Right ventricle myocardium superior (tissue), 1 donor: ENCODE measurements around the gene COQ3. TPM values are rescaled to one million over a fixed set of nuclear protein-coding genes. Genes with fewer than 3 reads are reported as not detected.
"Not testable (repeated sequence)": the region's sequence is repeated elsewhere in the genome, so short reads cannot be mapped to it uniquely, and the experiment has no call there.

Experiments
- ATAC-seq: fragments of 200-7000 bp; cut with Tn5 transposase; one replicate; pipeline ENCODE4 v1.9.1; 2020; ENCODE audit warnings: mild to moderate bottlenecking; ENCODE audit not compliant: poor library complexity
- DNase-seq: peaks from one replicate; pipeline ENCODE4 v3.0.0-alpha.2; 2020
- intact Hi-C: fragments of 100-400 bp; cut with DNase I; formaldehyde crosslinking; loops from one replicate; pipeline ENCODE4 v1.11.2; 2022
- total RNA-seq: library from RNA; stranded (reverse); fragmentation: NEBNext Ultra II Directional; extraction: Animal tissue kit (Norgen Biotek cat#: 25700); gene quantifications from one replicate; pipeline ENCODE4 v1.2.1, GENCODE V29; 2021
- donor health status: DM: no; HTN: yes; CAD: no; lungs with severe emphysema.

COQ3 gene
- total RNA-seq, 1 donor from 2014 or later = 39.7 TPM

- intact Hi-C loops = no loop called here
- no peak for ATAC-seq
- DNase-seq = no peak
Observed at GRCh38 chr6:99345164-99345563, 48.8 kb downstream of the COQ3 start.

- intact Hi-C loops = no loop called here
- DNase-seq (no peak), ATAC-seq (no peak)
Observed at GRCh38 chr6:99344289-99344688, 49.7 kb downstream of the COQ3 start.

- intact Hi-C loops = no loop called here
- no peak for DNase-seq
- no peak for ATAC-seq
Observed at GRCh38 chr6:99341862-99342455, 52.0 kb downstream of the COQ3 start.

DNA sequence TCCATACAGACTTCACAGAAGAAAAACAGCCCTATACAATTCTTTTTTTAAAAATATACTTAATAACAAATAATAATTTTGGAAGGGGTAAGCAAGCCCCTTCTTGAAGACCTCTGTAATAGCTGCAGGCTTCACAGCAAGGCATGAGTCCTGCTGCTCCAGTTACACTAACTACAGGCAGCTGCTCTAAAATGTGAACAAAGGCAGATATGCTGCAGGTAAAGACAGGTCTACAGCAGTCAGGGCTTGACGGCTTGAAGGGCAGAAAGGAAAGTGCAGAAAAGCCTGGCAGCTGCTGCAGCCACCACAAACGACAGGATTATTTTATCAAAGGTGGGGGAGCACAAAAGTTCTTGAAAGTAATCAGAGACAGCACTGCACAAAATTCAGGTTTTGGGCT, 55.8 kb downstream of the COQ3 start:
- DNase-seq (no peak), ATAC-seq (no peak)
- intact Hi-C loops = no loop called here

DNA sequence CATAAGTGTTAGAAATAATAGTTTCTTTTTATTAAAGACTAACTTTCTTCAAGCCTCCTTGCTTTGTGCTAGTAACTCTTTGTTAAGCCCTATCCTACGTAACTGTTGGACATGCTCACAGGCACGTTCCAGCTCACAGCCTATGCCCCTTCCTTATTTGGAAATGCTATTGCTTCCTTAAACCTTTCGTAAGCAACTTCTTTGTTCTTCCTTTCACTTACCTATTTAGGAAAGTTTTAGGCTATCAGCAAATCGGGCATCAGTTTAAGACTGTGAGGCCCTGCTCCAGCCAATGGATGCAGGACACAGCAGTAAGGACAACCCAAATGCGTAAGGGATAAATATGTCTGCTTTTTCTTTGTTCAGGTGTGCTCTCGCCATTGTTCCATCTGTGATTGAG, 58.7 kb downstream of the COQ3 start:
- DNase-seq, ATAC-seq, intact Hi-C loops: not testable (repeated sequence)

- DNase-seq (no peak), ATAC-seq (no peak)
- intact Hi-C loops = no loop called here
Observed at GRCh38 chr6:99334526-99335127, 59.4 kb downstream of the COQ3 start.

DNA sequence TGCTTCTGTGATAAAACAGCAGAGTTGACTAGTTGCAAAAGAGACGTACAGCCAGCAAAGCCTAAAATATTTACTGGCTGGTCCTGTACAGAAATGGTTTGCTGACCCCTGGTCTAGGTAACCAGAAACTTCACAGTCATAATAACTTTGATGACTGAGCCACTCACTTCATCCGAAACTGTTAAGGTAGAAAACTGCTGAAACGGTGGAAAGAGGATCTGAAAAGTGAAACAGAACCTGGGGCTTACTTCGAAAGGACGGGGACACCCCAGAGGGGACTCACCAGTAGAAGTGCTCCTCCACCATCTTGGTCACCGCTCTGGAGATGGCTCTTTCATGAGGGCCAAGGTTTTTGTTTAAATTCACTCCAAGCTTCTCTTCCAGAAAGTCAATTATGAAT, 60.9 kb downstream of the COQ3 start:
- DNase-seq (no peak), ATAC-seq (no peak)
- intact Hi-C loops = no loop called here

DNA sequence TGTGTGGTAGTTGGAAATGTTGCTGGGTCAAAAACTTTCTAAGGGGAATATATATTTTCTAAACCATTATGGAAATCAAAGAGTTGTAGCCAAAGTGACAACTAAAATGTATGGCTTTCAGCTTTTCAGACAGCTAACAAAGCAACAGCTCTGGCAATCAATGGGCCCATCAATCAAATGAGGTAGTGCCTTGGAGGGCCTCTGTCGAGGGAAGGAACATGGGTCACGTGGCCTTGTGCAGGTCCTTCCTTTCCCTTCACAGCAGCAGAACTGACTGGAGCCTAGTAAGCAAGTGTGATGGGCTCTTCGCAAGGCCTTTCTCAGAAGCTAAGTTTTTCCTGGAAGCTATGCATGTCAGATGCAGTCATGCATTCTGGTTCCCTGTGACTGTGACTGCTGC, 62.5 kb downstream of the COQ3 start:
- intact Hi-C loops = no loop called here
- ATAC-seq (no peak), DNase-seq (no peak)

DNA sequence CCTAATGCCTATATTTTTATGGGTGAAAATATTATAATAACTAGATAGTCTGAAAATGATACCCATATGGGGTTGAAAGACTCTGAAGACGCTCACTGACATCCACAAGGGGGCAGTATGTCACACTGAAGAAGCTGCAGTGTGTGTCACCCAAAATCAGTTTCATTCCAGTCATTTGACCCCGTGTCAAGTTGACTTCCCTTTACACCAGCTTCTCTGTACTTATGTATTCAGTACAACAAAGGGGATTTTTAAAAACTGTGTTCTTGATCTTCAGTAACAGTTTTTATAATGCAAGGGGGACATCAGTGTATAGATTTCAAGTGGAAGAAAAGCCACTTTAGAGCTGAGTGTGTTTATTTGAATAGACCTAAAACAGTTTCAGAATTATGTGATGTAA, 63.8 kb downstream of the COQ3 start:
- DNase-seq (no peak), ATAC-seq (peak; percentile 57)
- intact Hi-C loops = no loop called here

DNA sequence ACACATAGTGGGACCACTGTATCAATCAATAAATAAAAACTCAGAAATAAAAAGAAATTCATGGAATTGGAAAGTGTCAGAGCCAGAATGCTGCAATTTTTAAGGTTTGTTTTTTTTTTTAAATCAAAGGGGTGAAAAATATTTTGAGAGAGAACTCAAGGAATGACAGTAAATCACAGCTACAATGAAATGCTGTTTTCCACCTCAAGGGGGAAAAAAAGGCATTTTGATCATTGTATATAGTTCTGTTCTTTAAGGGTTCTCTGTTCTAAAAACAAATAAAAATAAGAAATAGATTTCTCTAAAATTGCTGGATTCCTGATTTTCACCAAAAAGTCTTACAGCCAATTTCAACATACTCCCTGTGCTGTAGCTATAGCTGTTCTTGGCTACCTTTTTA, 69.0 kb downstream of the COQ3 start:
- DNase-seq (no peak), ATAC-seq (no peak)
- intact Hi-C loops = no loop called here

Other genes with a start within 250 kb of the COQ3 start
- not detected for gene FAXC, start 44.5 kb downstream of the COQ3 start, total RNA-seq
- 48.5 TPM for gene PNISR, start 31.1 kb upstream of the COQ3 start, total RNA-seq
- gene USP45, start 121.2 kb upstream of the COQ3 start, total RNA-seq = 11.3 TPM
- gene CCNC, start 174.5 kb upstream of the COQ3 start, total RNA-seq = 19.3 TPM
- not detected for gene PRDM13, start 212.6 kb upstream of the COQ3 start, total RNA-seq